Liver (tissue), 3 donors: ENCODE data around the gene COLEC11.

Experiments
- CTCF ChIP-seq: fragments of 150-350 bp; IDR thresholded peaks from 2 replicates; pipeline ENCODE4 v1.5.1; 2017; ENCODE audit warnings: improper control_type of control experiment, low read depth, low read length; ENCODE audit not compliant: missing input control
- EGR1 ChIP-seq, 2 donors: IDR thresholded peaks; 2 replicates each; pipeline ENCODE4 v1.6.1; 2016 to 2018; ENCODE audit warnings: antibody characterized with exemption in 2 of 2, low read depth in 2 of 2
- GABPA ChIP-seq, 2 donors: IDR thresholded peaks in 1 of 2; conservative IDR thresholded peaks in 1 of 2; 2 replicates each; pipeline ENCODE4 v1.6.1; 2016; ENCODE audit warnings: antibody characterized with exemption in 2 of 2, mild to moderate bottlenecking in 1 of 2, moderate library complexity in 1 of 2
- HNF4A ChIP-seq, 2 donors: conservative IDR thresholded peaks; 2 replicates each; pipeline ENCODE4 v1.6.1; 2016; ENCODE audit warnings: antibody characterized with exemption in 2 of 2, mild to moderate bottlenecking in 2 of 2
- RAD21 ChIP-seq, 2 donors: IDR thresholded peaks; 2 replicates each; pipeline ENCODE4 v1.6.1; 2016; ENCODE audit warnings: antibody characterized with exemption in 2 of 2, mild to moderate bottlenecking in 2 of 2
- SP1 ChIP-seq: IDR thresholded peaks from 2 replicates; pipeline ENCODE4 v1.6.1; 2018; ENCODE audit warnings: antibody characterized with exemption, mild to moderate bottlenecking
- TF ChIP-seq, protein P1 (sequence below): IDR thresholded peaks from 2 replicates; pipeline ENCODE4 v1.6.1; 2016; ENCODE audit warnings: antibody characterized with exemption
- TF ChIP-seq, protein P2 (sequence below): IDR thresholded peaks from 2 replicates; pipeline ENCODE4 v1.6.1; 2016; ENCODE audit warnings: antibody characterized with exemption, mild to moderate bottlenecking
- donor health status: healthy.
- donor health status: healthy.

DNA sequence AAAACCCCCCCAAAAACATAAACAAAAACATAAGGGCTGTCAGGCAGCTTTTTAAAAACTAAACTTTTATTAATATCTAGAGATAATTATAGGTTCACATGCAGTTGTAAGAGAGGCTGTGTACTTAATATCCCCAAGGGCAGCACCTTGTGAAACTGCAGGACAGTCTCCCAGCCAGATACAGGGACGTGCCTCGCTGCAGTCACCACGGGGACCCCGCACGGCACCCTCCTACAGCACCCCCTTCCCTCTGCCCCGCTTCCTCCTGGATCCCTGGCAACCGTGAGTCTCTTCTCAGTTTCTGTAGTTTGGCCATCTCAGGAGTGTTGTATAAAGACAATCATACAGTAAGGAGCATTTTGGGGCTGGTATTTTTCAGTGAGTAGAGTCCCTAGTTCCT is 6.8 kb upstream of the COLEC11 start:
- TF ChIP-seq CTCF (no peak), RAD21 (IDR thresholded peaks at IDR 0.05) (no peak), SP1 (no peak), HNF4A (conservative IDR thresholded peaks at IDR 0.05) (no peak), EGR1 (IDR thresholded peaks at IDR 0.05; ENCODE audit: low read depth in 2 of 2) (no peak), GABPA (IDR thresholded peaks at IDR 0.05 in 1 of 2, conservative IDR thresholded peaks at IDR 0.05 in 1 of 2) (no peak)
- TF ChIP-seq, protein P1, sequence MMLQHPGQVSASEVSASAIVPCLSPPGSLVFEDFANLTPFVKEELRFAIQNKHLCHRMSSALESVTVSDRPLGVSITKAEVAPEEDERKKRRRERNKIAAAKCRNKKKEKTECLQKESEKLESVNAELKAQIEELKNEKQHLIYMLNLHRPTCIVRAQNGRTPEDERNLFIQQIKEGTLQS = no peak
- TF ChIP-seq, protein P2, sequence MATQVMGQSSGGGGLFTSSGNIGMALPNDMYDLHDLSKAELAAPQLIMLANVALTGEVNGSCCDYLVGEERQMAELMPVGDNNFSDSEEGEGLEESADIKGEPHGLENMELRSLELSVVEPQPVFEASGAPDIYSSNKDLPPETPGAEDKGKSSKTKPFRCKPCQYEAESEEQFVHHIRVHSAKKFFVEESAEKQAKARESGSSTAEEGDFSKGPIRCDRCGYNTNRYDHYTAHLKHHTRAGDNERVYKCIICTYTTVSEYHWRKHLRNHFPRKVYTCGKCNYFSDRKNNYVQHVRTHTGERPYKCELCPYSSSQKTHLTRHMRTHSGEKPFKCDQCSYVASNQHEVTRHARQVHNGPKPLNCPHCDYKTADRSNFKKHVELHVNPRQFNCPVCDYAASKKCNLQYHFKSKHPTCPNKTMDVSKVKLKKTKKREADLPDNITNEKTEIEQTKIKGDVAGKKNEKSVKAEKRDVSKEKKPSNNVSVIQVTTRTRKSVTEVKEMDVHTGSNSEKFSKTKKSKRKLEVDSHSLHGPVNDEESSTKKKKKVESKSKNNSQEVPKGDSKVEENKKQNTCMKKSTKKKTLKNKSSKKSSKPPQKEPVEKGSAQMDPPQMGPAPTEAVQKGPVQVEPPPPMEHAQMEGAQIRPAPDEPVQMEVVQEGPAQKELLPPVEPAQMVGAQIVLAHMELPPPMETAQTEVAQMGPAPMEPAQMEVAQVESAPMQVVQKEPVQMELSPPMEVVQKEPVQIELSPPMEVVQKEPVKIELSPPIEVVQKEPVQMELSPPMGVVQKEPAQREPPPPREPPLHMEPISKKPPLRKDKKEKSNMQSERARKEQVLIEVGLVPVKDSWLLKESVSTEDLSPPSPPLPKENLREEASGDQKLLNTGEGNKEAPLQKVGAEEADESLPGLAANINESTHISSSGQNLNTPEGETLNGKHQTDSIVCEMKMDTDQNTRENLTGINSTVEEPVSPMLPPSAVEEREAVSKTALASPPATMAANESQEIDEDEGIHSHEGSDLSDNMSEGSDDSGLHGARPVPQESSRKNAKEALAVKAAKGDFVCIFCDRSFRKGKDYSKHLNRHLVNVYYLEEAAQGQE = no peak
